ENCODE results near the gene DNASE2. TPM values are rescaled to one million over a fixed set of nuclear protein-coding genes. Genes with fewer than 3 reads are reported as not detected.

The DNASE2 gene, protein sequence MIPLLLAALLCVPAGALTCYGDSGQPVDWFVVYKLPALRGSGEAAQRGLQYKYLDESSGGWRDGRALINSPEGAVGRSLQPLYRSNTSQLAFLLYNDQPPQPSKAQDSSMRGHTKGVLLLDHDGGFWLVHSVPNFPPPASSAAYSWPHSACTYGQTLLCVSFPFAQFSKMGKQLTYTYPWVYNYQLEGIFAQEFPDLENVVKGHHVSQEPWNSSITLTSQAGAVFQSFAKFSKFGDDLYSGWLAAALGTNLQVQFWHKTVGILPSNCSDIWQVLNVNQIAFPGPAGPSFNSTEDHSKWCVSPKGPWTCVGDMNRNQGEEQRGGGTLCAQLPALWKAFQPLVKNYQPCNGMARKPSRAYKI
- 32.3 and 41.8 TPM in 2 replicates for total RNA-seq

DNA sequence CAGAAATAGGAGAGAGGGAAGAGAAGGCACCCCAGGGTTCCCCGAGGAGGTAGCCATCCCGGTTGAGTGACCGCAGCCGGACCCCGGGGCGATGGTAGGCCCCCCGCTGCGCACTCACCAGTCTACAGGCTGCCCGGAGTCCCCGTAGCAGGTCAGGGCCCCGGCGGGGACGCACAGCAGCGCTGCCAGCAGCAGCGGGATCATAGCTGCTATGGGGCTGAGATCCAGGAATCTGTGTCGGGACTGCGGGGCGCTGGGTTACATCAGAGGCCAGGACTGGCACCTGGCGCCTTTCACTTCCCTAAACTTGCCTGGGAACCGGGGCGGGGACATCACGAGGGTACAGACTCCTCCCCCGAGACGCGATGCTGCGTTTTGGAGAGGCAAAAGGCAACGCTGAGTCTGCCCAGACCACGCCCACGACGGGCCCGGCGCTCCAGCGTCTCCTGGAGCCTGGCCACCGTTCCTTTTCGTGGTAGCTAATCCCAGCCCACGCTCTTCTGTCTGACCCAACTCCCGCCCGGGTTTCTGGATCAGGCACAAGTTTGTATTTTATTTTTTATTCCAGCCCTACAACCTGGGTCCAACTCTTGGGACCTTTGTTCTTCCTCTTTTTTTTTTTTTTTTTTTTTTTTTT lies at the start of gene DNASE2:
Gene DNASE2 (minus strand): TSS at position 278 of the 637 bp plus-strand sequence. CDS start 74 bp downstream, at position 204.

DNA sequence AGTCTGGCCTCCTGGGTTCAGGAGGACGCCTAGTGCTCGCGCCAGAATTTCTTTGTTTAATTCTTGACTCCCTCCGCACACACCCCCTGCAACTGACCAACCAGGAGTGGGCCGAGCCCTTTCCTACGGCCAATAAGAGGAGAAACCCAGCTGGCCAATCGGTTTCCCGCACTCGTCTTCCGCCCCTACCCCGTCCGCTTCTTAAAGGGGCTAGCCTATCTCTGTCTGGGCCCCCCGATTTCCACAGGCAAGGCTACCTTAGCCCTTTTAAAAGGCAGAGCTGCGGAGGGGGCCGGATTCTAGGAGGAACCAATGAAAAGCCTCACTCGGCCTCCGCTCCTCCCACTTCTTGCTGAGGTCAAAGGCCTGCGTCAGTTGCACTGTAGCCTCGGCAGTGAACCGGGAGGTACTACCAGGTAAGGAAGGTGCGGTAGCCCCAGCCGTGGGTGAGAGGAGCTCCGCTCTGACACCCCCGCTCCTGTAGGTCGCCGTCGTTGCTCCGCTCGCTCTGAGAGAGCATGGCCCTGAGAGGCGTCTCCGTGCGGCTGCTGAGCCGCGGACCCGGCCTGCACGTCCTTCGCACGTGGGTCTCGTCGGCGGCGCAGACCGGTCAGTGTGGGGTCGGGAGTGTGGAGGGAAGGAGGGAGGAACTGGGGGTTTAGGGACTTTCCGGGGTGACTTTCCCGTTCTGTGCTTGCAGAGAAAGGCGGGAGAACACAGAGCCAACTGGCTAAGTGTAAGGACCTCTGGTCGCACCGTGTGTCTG lies 9.7 kb upstream of the DNASE2 start, which contains the start of gene GCDH:
Gene GCDH (plus strand): TSS at position 374 of the 766 bp plus-strand sequence. CDS start 145 bp downstream, at position 519.

DNA sequence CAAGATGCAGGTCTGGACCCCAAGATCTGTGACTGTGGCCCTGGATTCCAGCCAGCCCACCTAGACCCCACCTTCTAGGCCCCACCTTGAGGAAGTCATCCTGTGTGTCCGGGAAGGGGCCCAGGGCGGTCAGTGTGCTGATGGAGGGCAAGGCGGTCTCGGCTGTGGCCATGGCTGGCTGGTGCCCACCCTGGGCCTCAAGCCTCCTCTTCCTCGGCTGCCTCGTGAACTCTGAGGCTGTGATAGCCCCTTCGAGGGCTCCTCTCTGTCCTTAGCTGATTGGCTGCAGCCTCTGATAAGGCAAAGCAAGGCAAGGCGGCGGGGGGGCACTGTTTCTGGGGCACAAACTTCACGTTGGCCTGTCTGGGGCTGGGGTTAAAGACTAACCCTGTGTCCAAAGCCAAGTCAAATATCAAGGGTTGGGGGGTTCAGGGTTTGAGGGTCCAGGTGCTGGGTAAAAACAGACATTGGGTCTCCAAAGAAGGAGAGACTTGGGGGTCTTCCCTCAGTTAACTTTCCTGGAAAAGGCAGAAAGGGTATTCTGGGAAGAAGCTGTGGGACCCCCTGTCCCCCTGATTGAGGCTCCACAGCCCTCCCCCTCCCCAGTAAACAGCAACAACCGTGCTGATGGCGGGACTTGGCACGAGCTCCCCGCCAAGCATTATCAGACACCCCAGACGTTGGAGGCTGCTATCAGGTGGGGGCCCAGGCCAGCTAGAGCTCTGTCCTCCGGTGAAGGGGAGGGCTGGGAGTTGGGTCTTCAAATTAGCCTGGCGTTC lies 5.9 kb upstream of the DNASE2 start, which contains the start of gene KLF1:
Gene KLF1 (minus strand): TSS at position 233 of the 779 bp plus-strand sequence. CDS start 61 bp downstream, at position 172.

DNA sequence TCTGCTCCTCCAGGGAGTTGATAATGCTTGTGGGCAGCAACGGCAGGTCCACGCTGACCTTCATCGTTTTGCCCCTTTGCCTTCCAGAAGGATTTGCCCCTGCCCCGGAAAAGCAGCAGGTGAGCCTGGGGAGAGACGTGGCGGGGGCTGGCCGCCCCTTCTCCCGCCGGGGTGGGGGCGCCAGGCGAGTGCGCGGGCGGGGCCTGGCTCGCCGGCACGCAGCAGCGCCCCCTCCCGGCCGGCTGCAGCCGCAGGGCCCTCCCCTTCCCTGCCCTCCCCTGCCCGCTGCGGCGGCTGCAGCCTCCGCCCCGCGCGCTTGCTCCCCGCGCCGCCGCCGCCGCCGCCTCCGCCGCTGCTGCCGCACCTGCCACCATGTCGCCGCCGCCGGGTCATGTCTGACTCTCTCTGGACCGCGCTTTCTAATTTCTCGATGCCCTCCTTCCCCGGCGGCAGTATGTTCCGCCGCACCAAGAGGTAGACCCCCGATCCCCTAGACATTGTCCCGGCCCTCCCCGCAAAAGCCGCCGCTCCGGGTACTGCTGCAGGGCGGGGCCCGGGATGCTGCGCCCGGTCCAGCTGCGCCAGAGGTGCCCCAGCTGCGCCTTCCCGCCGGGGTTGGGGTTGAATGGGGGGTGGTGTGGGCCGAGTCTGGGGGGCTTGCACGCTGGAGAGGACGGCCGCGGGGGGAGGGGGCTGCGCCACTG lies 42.9 kb downstream of the DNASE2 start, which contains the start of gene MAST1:
Gene MAST1 (plus strand): TSS at position 334 of the 704 bp plus-strand sequence. CDS start 58 bp downstream, at position 392.

DNA sequence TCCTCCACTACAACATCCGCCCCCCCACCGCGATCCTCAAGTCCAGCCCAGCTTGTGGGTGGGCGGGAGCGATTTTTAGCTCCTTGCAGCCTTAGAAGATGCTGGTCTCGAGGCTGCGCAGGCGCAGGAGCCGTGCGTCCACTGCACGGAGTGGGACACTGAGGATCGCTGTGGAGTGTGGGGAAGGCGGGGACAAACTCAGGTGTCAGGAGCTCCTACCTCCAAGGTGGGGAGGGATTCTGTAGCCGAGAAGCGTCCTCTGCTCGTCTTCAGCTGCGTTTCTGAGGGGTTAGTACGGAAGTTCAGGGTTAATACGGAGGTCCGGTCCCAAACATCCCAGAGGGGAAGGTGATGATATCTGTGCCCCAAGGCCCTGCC lies 46.7 kb downstream of the DNASE2 start, which contains the start of gene RTBDN:
Gene RTBDN (minus strand): TSS at position 14 of the 378 bp plus-strand sequence. CDS start 4,600 bp downstream, outside the sequence.

Other genes with a start within 250 kb of the DNASE2 start
- 56.2 and 63.1 TPM in 2 replicates for gene MAN2B1, start 214.7 kb downstream of the DNASE2 start, total RNA-seq
- gene WDR83, start 214.6 kb downstream of the DNASE2 start, total RNA-seq: 5.3 and 15.0 TPM in 2 replicates
- 65.9 and 89.4 TPM in 2 replicates for gene DHPS, start 199.6 kb downstream of the DNASE2 start, total RNA-seq
- gene GNG14, start 193.5 kb downstream of the DNASE2 start, total RNA-seq: not detected in 2 replicates
- gene FBXW9, start 184.8 kb downstream of the DNASE2 start, total RNA-seq: 14.7 and 16.5 TPM in 2 replicates
- 14.7 and 26.2 TPM in 2 replicates for gene TNPO2, start 157.5 kb downstream of the DNASE2 start, total RNA-seq
- 283 and 329 TPM in 2 replicates for gene TRIR, start 146.8 kb downstream of the DNASE2 start, total RNA-seq
- 142 and 166 TPM in 2 replicates for gene GET3, start 144.0 kb downstream of the DNASE2 start, total RNA-seq
- gene BEST2, start 129.7 kb downstream of the DNASE2 start, total RNA-seq: not detected in 2 replicates
- 5.8 and 11.9 TPM in 2 replicates for gene HOOK2, start 105.9 kb downstream of the DNASE2 start, total RNA-seq
- 102 and 121 TPM in 2 replicates for gene JUNB, start 90.0 kb downstream of the DNASE2 start, total RNA-seq
- 379 and 428 TPM in 2 replicates for gene PRDX2, start 79.6 kb downstream of the DNASE2 start, total RNA-seq
- gene THSD8, start 79.4 kb downstream of the DNASE2 start, total RNA-seq: not detected in 2 replicates
- gene RNASEH2A, start 74.9 kb downstream of the DNASE2 start, total RNA-seq: 34.2 and 53.0 TPM in 2 replicates
- gene RTBDN, start 46.9 kb downstream of the DNASE2 start, total RNA-seq: not detected in 2 replicates
- gene MAST1, start 42.9 kb downstream of the DNASE2 start, total RNA-seq: 1.2 and 1.4 TPM in 2 replicates
- not detected in 2 replicates for gene KLF1, start 5.8 kb upstream of the DNASE2 start, total RNA-seq
- gene GCDH, start 9.7 kb upstream of the DNASE2 start, total RNA-seq: 50.3 and 51.9 TPM in 2 replicates
- not detected in 2 replicates for gene SYCE2, start 37.8 kb upstream of the DNASE2 start, total RNA-seq
- 58.3 and 76.7 TPM in 2 replicates for gene FARSA, start 52.3 kb upstream of the DNASE2 start, total RNA-seq
- 1,851 and 1,968 TPM in 2 replicates for gene CALR, start 57.2 kb upstream of the DNASE2 start, total RNA-seq
- gene RAD23A, start 64.4 kb upstream of the DNASE2 start, total RNA-seq: 136 and 150 TPM in 2 replicates
- 49.1 and 63.7 TPM in 2 replicates for gene GADD45GIP1, start 75.8 kb upstream of the DNASE2 start, total RNA-seq
- gene DAND5, start 88.1 kb upstream of the DNASE2 start, total RNA-seq: not detected in 2 replicates
- 47.6 and 49.4 TPM in 2 replicates for gene NFIX, start 114.0 kb upstream of the DNASE2 start, total RNA-seq
- gene LYL1, start 221.4 kb upstream of the DNASE2 start, total RNA-seq: 0.71 and 3.5 TPM in 2 replicates
- 39.7 and 44.4 TPM in 2 replicates for gene TRMT1, start 235.3 kb upstream of the DNASE2 start, total RNA-seq
- gene NACC1, start 236.8 kb upstream of the DNASE2 start, total RNA-seq: 83.6 and 93.0 TPM in 2 replicates

Measured in myometrial cell (primary cell).